ENCODE results near the gene CRTC2.

DNA sequence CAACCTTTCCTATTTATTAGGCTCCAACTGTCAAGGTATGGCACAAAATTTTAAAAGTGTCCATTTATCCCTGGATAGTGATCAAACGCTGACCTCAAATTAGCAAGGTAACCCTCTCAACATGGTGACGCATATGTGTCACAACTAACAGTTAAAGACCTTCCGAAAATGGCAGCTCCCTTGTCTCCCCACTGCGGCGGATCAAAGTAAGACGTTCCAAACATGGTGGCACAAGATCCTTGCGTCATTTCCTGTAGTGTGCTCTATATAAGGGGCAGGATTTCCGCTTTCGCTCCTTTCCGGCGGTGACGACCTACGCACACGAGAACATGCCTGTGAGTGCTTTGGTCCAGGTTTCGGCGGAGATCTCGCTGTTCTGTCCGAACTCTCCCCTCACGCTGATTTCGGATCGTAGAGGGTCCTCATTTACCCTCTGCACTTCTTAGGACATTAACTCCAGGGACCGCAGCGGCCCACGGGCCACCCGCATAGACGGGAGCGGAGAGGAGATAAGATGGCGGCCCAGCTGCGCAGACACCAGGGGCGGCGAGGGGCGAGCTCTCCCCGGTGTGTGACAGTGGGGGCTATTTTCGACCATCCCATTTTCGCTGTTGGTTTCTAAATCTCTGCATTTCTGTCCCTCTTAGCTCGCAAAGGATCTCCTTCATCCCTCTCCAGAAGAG lies 32.2 kb upstream of the CRTC2 start, which contains the start of gene RPS27:
- peak; percentile 85 for TF ChIP-seq EP300 (conservative IDR thresholded peaks at IDR 0.05; ENCODE audit: poor library complexity, severe bottlenecking)
- TF ChIP-seq, protein P1, sequence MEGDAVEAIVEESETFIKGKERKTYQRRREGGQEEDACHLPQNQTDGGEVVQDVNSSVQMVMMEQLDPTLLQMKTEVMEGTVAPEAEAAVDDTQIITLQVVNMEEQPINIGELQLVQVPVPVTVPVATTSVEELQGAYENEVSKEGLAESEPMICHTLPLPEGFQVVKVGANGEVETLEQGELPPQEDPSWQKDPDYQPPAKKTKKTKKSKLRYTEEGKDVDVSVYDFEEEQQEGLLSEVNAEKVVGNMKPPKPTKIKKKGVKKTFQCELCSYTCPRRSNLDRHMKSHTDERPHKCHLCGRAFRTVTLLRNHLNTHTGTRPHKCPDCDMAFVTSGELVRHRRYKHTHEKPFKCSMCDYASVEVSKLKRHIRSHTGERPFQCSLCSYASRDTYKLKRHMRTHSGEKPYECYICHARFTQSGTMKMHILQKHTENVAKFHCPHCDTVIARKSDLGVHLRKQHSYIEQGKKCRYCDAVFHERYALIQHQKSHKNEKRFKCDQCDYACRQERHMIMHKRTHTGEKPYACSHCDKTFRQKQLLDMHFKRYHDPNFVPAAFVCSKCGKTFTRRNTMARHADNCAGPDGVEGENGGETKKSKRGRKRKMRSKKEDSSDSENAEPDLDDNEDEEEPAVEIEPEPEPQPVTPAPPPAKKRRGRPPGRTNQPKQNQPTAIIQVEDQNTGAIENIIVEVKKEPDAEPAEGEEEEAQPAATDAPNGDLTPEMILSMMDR (IDR thresholded peaks at IDR 0.05; ENCODE audit: poor library complexity, severe bottlenecking) = peak; percentile 45
- peak; percentile 96 for TF ChIP-seq MXI1 (conservative IDR thresholded peaks at IDR 0.05; ENCODE audit: poor library complexity, severe bottlenecking)
- TF ChIP-seq TAF1 (IDR thresholded peaks at IDR 0.05; ENCODE audit: low read depth) = peak; percentile 92
- TF ChIP-seq REST (IDR thresholded peaks at IDR 0.05; ENCODE audit: borderline replicate concordance) = peak; percentile 96

All from neural cell (in vitro differentiated cells).